ENCODE measurements around the gene FAM227A. TPM values are rescaled to one million over a fixed set of nuclear protein-coding genes. Genes with fewer than 3 reads are reported as not detected.
"Not testable (repeated sequence)": the region's sequence is repeated elsewhere in the genome, so short reads cannot be mapped to it uniquely, and the experiment has no call there.

Gene FAM227A
- polyA plus RNA-seq, 3 donors = 0.04 to 0.15 TPM; not detected in 1

- WGBS, 3 donors = 0 to 1% (median 0%) methylated on average over 56 to 60 of the region's 60 CpGs
- no peak within 1 kb of the TSS for H3K27ac ChIP-seq (ENCODE audit: low read depth, low read length)
Measured at GRCh38 chr22:38681582-38682335, 25.6 kb upstream of the FAM227A start, which contains the start of gene TOMM22. TSS of gene TOMM22 (plus strand) at chr22:38681957. CDS start at chr22:38681979, 22 bp downstream.

GRCh38 chr22:38675833-38676232 lies 19.6 kb upstream of the FAM227A start:
- no peak overlapping the region for H3K27ac ChIP-seq (ENCODE audit: low read depth, low read length)
- 95 to 96% (median 96%) methylated on average over 3 of the region's 3 CpGs for WGBS, 3 donors

GRCh38 chr22:38674888-38675287 lies 18.7 kb upstream of the FAM227A start:
- no peak overlapping the region for H3K27ac ChIP-seq (ENCODE audit: low read depth, low read length)
- WGBS, 3 donors = 76 to 85% (median 82%) methylated on average over 5 of the region's 5 CpGs

- no peak overlapping the region for H3K27ac ChIP-seq (ENCODE audit: low read depth, low read length)
- WGBS, 3 donors = 5 to 12% (median 9%) methylated on average over 16 of the region's 16 CpGs
Measured at GRCh38 chr22:38657045-38657909, 1.1 kb upstream of the FAM227A start.

GRCh38 chr22:38655519-38656255 lies 505 bp downstream of the FAM227A start:
- H3K27ac ChIP-seq (ENCODE audit: low read depth, low read length) = no peak overlapping the region
- 8% methylated on average over 22 of the region's 22 CpGs for WGBS, 3 donors

- WGBS, 3 donors = 97% methylated on average over 8 of the region's 8 CpGs
Measured at GRCh38 chr22:38653741-38654140, 2.5 kb downstream of the FAM227A start.

GRCh38 chr22:38652859-38653258 lies 3.3 kb downstream of the FAM227A start:
- H3K27ac ChIP-seq (ENCODE audit: low read depth, low read length) = no peak overlapping the region

More at GRCh38 chr22:38653741-38654140, 2.5 kb downstream of the FAM227A start:
- no peak overlapping the region for H3K27ac ChIP-seq (ENCODE audit: low read depth, low read length)

GRCh38 chr22:38649841-38650522 lies 6.2 kb downstream of the FAM227A start:
- 71 to 84% (median 79%) methylated on average over 5 of the region's 5 CpGs for WGBS, 3 donors
- no peak overlapping the region for H3K27ac ChIP-seq (ENCODE audit: low read depth, low read length)

- no peak overlapping the region for H3K27ac ChIP-seq (ENCODE audit: low read depth, low read length)
- WGBS, 3 donors = 90 to 95% (median 92%) methylated on average over 6 of the region's 6 CpGs
Measured at GRCh38 chr22:38645430-38645829, 10.8 kb downstream of the FAM227A start.

- WGBS, 3 donors = 92 to 96% (median 95%) methylated on average over 4 to 5 of the region's 5 CpGs
- not testable (repeated sequence) for H3K27ac ChIP-seq (ENCODE audit: low read depth, low read length)
Measured at GRCh38 chr22:38644245-38644644, 11.9 kb downstream of the FAM227A start.

- WGBS, 3 donors = 94 to 95% (median 95%) methylated on average over 12 to 13 of the region's 13 CpGs
- no peak overlapping the region for H3K27ac ChIP-seq (ENCODE audit: low read depth, low read length)
Measured at GRCh38 chr22:38641476-38642040, 14.6 kb downstream of the FAM227A start.

- H3K27ac ChIP-seq (ENCODE audit: low read depth, low read length) = no peak overlapping the region
- WGBS, 3 donors = 64 to 75% (median 67%) methylated on average over 3 of the region's 3 CpGs
Measured at GRCh38 chr22:38638728-38639127, 17.5 kb downstream of the FAM227A start.

- WGBS, 3 donors = 89 to 91% (median 90%) methylated on average over 2 of the region's 2 CpGs
Measured at GRCh38 chr22:38638216-38638615, 18.0 kb downstream of the FAM227A start.

GRCh38 chr22:38632528-38632927 lies 23.7 kb downstream of the FAM227A start:
- WGBS, 3 donors = 66 to 91% (median 87%) methylated on average over 3 of the region's 3 CpGs
- H3K27ac ChIP-seq (ENCODE audit: low read depth, low read length) = no peak overlapping the region

More at GRCh38 chr22:38638216-38638615, 18.0 kb downstream of the FAM227A start:
- H3K27ac ChIP-seq (ENCODE audit: low read depth, low read length) = no peak overlapping the region

GRCh38 chr22:38631724-38632123 lies 24.5 kb downstream of the FAM227A start:
- no peak overlapping the region for H3K27ac ChIP-seq (ENCODE audit: low read depth, low read length)
- WGBS, 3 donors = 67 to 86% (median 68%) methylated on average over 9 of the region's 9 CpGs

GRCh38 chr22:38629108-38629507 lies 27.1 kb downstream of the FAM227A start:
- H3K27ac ChIP-seq (ENCODE audit: low read depth, low read length) = no peak overlapping the region
- WGBS, 3 donors = 81 to 93% (median 88%) methylated on average over 4 of the region's 4 CpGs

GRCh38 chr22:38628444-38628843 lies 27.7 kb downstream of the FAM227A start:
- H3K27ac ChIP-seq (ENCODE audit: low read depth, low read length) = no peak overlapping the region
- WGBS, 3 donors = 68 to 85% (median 73%) methylated on average over 5 of the region's 5 CpGs

- 69 to 76% (median 71%) methylated on average over 4 of the region's 4 CpGs for WGBS, 3 donors
- H3K27ac ChIP-seq (ENCODE audit: low read depth, low read length) = no peak overlapping the region
Measured at GRCh38 chr22:38623351-38623750, 32.8 kb downstream of the FAM227A start.

Data from adipose tissue (tissue), 3 donors.